Activated CD8-positive, alpha-beta memory T cell treated with anti-CD3 and anti-CD28 coated beads, Interleukin-2, amount 50 U/mL, for 1 hour (primary cell): ENCODE results near the gene PRKG1.

ENCODE experiments used
- DNase-seq: peaks from one replicate; pipeline ENCODE4 v3.0.0-alpha.2; 2020; ENCODE audit errors: extremely low read depth

PRKG1 gene

GRCh38 chr10:52314822-52315552 lies 1240.7 kb downstream of the PRKG1 start:
- no peak for DNase-seq

GRCh38 chr10:52316001-52316400 lies 1241.7 kb downstream of the PRKG1 start:
- DNase-seq: no peak

GRCh38 chr10:52316500-52316899 lies 1242.2 kb downstream of the PRKG1 start:
- DNase-seq: no peak

- DNase-seq: no peak
These were observed 1243.9 kb downstream of the PRKG1 start for GRCh38 chr10:52318136-52318701.

- no peak for DNase-seq
These were observed 1244.7 kb downstream of the PRKG1 start for GRCh38 chr10:52318822-52319464.

GRCh38 chr10:52319926-52320325 lies 1245.6 kb downstream of the PRKG1 start:
- DNase-seq: no peak

- no peak for DNase-seq
These were observed 1248.0 kb downstream of the PRKG1 start for GRCh38 chr10:52322323-52322722.

- DNase-seq: no peak
These were observed 1248.6 kb downstream of the PRKG1 start for GRCh38 chr10:52322936-52323335.

GRCh38 chr10:52326382-52326781 lies 1252.1 kb downstream of the PRKG1 start:
- no peak for DNase-seq

- no peak for DNase-seq
These were observed 1257.5 kb downstream of the PRKG1 start for GRCh38 chr10:52331638-52332364.

GRCh38 chr10:52332815-52333214 lies 1258.5 kb downstream of the PRKG1 start:
- no peak for DNase-seq

- no peak for DNase-seq
These were observed 1260.3 kb downstream of the PRKG1 start for GRCh38 chr10:52334595-52334994.

- no peak for DNase-seq
These were observed 1261.4 kb downstream of the PRKG1 start for GRCh38 chr10:52335665-52336064.

- no peak for DNase-seq
These were observed 1262.9 kb downstream of the PRKG1 start for GRCh38 chr10:52337225-52337624.

- DNase-seq: no peak
These were observed 1269.2 kb downstream of the PRKG1 start for GRCh38 chr10:52343439-52343838.

GRCh38 chr10:52346394-52347326 lies 1272.4 kb downstream of the PRKG1 start:
- DNase-seq: no peak

GRCh38 chr10:52347327-52347667 lies 1273.0 kb downstream of the PRKG1 start:
- no peak for DNase-seq
